Mucosa of stomach (tissue), 1 donor: ENCODE results near the gene ACOT9.
"Not testable (repeated sequence)": the region's sequence is repeated elsewhere in the genome, so short reads cannot be mapped to it uniquely, and the experiment has no call there.

Experiments used
- H3K27me3 ChIP-seq: one replicate; pipeline ENCODE4 v1.7.0; 2013; ENCODE audit warnings: mild to moderate bottlenecking, low read length; ENCODE audit not compliant: control insufficient read depth, insufficient read depth
- H3K36me3 ChIP-seq: one replicate; pipeline ENCODE4 v1.7.0; 2013; ENCODE audit warnings: low read length; ENCODE audit not compliant: control insufficient read depth, insufficient read depth
- H3K4me1 ChIP-seq: one replicate; pipeline ENCODE4 v1.7.0; 2013; ENCODE audit warnings: mild to moderate bottlenecking, low read length; ENCODE audit not compliant: control insufficient read depth, insufficient read depth
- H3K4me3 ChIP-seq: one replicate; pipeline ENCODE4 v1.7.0; 2013; ENCODE audit warnings: low read length
- H3K9ac ChIP-seq: one replicate; pipeline ENCODE4 v1.7.0; 2013; ENCODE audit warnings: mild to moderate bottlenecking, low read length, moderate library complexity
- H3K9me3 ChIP-seq: one replicate; pipeline ENCODE4 v1.7.0; 2013; ENCODE audit warnings: mild to moderate bottlenecking, low read length, moderate library complexity; ENCODE audit not compliant: control insufficient read depth
- donor health status: Pancreatic carcinoma.

Gene ACOT9

DNA sequence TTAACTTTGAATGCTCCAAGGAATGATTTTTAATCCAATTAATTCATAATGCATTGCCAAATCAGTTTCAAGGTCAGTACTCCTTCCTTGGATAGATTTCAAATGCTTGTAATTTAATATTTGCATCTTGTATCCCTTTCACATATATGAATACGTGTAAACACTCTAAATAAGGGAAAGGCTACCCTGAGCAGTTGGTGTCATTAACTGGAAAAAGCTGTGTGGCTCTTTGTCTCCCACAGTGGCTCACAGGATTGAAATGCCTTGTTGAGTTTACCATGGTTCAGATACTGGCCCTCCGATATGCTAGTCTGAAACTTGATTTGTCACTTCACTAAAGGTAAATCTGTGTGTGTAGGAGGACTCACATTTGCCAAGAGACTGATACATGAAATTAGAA, 16.7 kb upstream of the ACOT9 start:
- Histone ChIP-seq H3K4me3 (no peak overlapping the region), H3K36me3 (no peaks in the 10 kb centered on the region), H3K27me3 (no peaks in the 10 kb centered on the region), H3K9ac (no peak overlapping the region), H3K4me1 (no peaks in the 10 kb centered on the region), H3K9me3 (no peaks in the 10 kb centered on the region)

DNA sequence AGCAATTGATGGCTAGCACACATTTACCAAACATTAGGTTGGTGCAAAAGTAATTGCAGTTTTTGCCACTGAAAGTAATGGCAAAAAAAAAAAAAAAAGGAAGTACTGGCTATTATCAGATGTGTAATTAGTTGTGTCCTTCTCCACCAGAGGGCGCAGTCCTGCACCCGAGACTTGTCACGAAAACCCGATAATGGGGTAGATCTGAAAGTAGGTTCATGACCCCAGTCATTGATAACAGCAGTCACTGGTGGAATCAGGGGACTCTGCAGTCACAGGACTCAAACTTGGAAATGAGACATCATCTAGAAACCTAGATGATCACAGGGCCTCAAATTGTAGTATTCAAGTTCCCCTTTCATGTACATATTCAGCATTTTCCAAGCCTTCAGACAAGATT, 13.1 kb upstream of the ACOT9 start:
- no peak overlapping the region for H3K9ac ChIP-seq
- H3K9me3 ChIP-seq: no peaks in the 10 kb centered on the region
- no peaks in the 10 kb centered on the region for H3K27me3 ChIP-seq
- H3K36me3 ChIP-seq: no peaks in the 10 kb centered on the region
- no peak overlapping the region for H3K4me3 ChIP-seq
- H3K4me1 ChIP-seq: no peaks in the 10 kb centered on the region

DNA sequence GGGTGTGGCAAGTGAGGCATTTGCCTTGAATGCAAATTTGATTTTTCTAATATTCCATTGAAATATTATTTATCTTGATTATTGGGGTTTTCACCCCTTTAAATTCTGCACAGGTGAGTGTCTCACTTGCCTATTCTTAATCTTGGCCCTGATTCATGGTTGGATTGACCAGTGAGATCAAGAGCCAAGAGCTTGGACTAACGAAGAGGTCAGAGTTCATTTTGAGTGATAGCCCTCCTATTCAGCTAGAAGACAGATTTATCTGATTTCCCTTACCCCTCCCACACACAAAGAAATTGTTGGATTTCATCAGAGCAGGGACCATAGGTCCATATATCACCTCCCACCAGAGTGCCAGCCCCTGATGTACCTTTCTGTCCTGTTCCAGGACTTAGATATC, 11.6 kb upstream of the ACOT9 start:
- H3K4me1 ChIP-seq: no peaks in the 10 kb centered on the region
- no peaks in the 10 kb centered on the region for H3K36me3 ChIP-seq
- no peak overlapping the region for H3K9ac ChIP-seq
- no peaks in the 10 kb centered on the region for H3K27me3 ChIP-seq
- H3K4me3 ChIP-seq: no peak overlapping the region
- H3K9me3 ChIP-seq: no peaks in the 10 kb centered on the region

DNA sequence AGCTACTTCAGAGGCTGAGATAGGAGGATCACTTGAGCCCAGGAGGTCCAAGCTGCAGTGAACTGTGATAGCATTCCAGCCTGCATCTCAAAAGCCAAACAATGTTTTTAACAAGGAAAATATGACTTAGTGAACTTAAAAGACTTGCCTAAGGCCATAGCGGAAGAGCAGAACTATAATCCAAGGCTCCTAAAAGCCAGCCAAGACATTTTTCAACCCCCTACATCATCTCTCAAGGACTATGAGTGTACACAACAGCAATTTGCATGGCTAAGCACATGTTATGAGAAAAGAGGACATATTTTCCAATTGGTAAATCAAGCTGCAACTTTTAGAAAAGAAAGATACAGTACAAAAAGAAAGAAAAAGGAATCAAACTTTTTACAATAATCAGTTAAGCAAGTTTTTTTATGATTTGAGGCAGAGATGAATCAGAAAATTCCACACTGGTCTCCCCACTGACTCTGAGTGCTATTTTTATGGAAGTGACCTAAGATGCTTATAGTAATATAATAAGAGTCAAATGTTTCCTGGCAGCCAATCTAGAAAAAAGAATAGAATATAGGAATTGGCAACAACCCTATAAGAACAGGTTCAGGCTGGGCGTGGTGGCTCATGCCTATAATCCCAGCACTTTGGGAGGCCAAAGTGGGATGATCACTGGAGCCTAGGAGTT, 9.8 kb upstream of the ACOT9 start:
- no peak overlapping the region for H3K4me3 ChIP-seq
- H3K4me1 ChIP-seq: no peaks in the 10 kb centered on the region
- no peaks in the 10 kb centered on the region for H3K9me3 ChIP-seq

DNA sequence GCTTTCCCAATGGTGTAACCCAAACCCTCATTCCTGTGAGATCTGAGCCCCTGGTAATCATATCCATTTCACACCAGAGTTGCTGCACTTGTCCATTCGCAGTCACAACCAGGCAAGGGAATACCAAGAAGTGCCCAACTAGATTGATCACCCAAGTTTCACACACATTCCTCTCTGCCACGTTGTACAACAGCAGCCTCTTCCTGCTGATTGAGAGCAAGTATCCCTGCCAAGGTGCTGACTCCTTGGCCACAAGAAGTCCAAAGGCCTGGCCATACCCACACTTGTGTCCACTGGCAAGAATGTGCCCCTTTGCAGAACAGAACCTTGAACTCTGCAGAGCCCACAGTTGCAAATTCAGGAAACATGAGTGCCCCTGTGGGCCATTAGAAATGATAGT, 6.5 kb upstream of the ACOT9 start:
- H3K9me3 ChIP-seq: no peaks in the 10 kb centered on the region

More for the DNA sequence above, 9.8 kb upstream of the ACOT9 start:
- no peaks in the 10 kb centered on the region for H3K36me3 ChIP-seq
- no peaks in the 10 kb centered on the region for H3K27me3 ChIP-seq
- no peak overlapping the region for H3K9ac ChIP-seq

DNA sequence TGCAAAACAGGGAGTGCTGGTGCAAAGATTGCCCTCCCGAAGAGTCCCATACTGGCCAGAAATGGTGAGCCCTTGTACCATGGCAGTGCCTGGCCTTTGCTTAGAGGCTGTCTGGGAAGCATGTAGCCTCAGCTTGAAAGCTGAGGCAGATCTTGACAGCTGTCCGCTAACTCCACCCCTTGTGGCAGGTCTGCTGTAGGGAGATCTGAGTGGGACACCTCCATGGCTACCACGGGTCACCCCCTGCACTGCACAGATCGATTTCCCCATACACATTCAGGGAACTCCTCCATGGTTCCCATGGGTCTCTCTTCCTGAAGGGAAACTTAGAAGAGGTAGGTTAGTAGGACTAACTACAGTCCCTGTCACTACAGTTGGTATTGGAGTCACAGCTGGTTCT, 6.1 kb upstream of the ACOT9 start:
- Histone ChIP-seq H3K4me3 (no peak overlapping the region), H3K9me3 (no peaks in the 10 kb centered on the region), H3K27me3 (no peaks in the 10 kb centered on the region), H3K9ac (no peak overlapping the region), H3K36me3 (no peaks in the 10 kb centered on the region), H3K4me1 (no peaks in the 10 kb centered on the region)

More for the DNA sequence above, 6.5 kb upstream of the ACOT9 start:
- no peaks in the 10 kb centered on the region for H3K36me3 ChIP-seq
- H3K27me3 ChIP-seq: no peaks in the 10 kb centered on the region
- no peak overlapping the region for H3K4me3 ChIP-seq
- H3K4me1 ChIP-seq: no peaks in the 10 kb centered on the region
- H3K9ac ChIP-seq: no peak overlapping the region

DNA sequence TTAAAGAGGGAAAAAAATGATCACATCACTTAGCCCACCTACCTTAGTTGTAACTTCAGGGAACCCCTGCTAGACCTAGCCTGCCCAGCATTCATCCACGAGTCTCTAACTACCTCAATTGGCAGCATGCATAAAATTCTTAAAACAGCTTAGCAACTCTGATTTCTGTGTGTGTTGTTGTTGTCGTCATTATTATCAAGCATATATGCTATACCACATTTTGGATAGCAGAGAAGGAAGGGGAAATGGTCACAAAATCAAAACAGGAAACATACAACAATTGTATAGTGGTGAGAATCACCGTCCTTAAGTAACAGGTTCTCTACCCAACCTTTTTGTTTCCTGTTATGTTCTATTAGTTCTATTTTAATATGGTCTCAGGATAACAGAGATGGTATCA, 2.7 kb upstream of the ACOT9 start:
- H3K4me1 ChIP-seq: no peaks in the 10 kb centered on the region
- no peak overlapping the region for H3K9ac ChIP-seq
- H3K9me3 ChIP-seq: no peaks in the 10 kb centered on the region
- no peaks in the 10 kb centered on the region for H3K27me3 ChIP-seq
- no peaks in the 10 kb centered on the region for H3K36me3 ChIP-seq
- no peak overlapping the region for H3K4me3 ChIP-seq

DNA sequence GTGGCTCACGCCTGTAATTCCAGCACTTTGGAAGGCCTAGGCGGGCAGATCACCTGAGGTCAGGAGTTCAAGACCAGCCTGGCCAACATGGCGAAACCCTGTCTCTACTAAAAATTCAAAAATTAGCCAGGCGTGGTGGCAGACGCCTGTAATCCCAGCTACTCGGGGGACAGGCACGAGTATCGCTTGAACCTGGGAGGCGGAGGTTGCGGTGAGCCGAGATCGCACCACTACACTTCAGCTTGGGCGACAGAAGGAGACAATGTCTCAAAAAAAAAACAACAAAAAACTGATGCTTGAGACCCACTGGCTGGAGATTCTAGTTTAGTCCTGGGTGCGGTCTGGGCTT, 521 bp upstream of the ACOT9 start:
- H3K36me3 ChIP-seq, H3K9me3 ChIP-seq, H3K9ac ChIP-seq, H3K27me3 ChIP-seq, H3K4me3 ChIP-seq, H3K4me1 ChIP-seq: not testable (repeated sequence)

DNA sequence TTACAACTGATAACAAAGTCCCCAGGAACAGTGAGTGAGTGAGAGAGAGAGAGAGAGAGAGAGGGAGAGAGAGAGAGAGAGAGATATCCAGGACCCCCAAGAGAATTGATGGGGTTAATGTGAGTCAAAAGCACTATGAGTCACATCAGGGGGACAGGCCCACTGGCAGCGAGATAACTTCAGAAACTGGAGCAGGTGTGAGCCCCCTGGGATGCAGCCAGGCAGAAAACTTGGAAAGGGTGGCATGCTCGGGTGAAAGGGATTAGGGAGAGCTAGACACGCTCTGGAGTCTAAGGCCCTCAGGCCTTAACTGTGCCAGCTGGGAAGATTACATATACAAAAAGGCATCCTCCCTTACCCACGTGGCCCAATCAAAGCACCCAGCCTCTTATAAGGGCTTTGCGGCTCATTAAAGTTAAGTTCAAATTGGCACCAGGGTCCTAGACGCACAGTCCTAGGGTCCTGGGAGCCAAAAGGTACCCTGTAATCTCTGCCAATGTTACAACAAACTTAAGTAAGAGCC, 841 bp downstream of the ACOT9 start:
- Histone ChIP-seq H3K36me3 (no peaks in the 10 kb centered on the region), H3K9me3 (no peaks in the 10 kb centered on the region), H3K27me3 (no peaks in the 10 kb centered on the region), H3K4me3 (peak overlapping the region; percentile 43), H3K4me1 (no peaks in the 10 kb centered on the region), H3K9ac (peak overlapping the region; percentile 78)

DNA sequence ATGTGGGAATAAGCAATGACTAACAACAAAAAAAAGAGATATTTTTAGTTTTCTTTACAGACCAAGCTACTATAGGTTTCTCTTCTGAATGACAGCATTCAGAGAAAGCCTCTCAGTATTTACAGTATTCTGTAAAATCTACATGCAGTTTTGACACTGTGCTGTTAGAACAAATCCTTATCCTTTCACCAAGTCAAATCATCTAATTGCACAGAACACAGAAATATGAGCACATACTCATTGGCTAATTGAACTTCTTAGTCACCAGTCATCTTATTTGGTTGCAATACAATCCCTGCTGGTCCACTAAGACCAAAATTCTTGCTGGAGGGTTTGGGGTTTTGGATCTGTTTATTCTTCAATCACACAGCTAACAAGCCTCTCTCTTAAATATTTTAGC, 5.7 kb downstream of the ACOT9 start:
- Histone ChIP-seq H3K4me1 (no peaks in the 10 kb centered on the region), H3K9ac (no peak overlapping the region), H3K4me3 (no peak overlapping the region), H3K27me3 (no peaks in the 10 kb centered on the region), H3K9me3 (no peaks in the 10 kb centered on the region), H3K36me3 (no peaks in the 10 kb centered on the region)

DNA sequence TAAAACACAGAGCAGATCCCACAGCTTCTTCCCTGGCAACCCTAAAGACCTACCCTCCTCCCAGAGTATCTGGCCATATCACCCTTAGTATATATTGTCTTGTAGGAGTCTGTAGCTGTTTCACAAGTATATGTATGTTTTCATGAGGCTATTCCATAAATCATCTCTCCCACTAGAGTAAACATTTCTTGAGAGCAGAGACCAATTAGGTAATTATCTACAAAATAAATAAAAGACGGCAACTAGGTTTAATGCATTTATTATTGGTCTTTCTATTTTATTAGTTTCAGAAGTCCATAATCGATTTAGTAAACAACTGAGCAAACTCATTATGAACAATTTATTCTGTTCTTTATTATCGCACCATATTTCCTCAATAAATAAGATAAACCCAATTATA, 7.0 kb downstream of the ACOT9 start:
- no peaks in the 10 kb centered on the region for H3K36me3 ChIP-seq
- no peaks in the 10 kb centered on the region for H3K9me3 ChIP-seq
- no peak overlapping the region for H3K9ac ChIP-seq
- no peaks in the 10 kb centered on the region for H3K4me1 ChIP-seq
- no peaks in the 10 kb centered on the region for H3K27me3 ChIP-seq
- H3K4me3 ChIP-seq: no peak overlapping the region

DNA sequence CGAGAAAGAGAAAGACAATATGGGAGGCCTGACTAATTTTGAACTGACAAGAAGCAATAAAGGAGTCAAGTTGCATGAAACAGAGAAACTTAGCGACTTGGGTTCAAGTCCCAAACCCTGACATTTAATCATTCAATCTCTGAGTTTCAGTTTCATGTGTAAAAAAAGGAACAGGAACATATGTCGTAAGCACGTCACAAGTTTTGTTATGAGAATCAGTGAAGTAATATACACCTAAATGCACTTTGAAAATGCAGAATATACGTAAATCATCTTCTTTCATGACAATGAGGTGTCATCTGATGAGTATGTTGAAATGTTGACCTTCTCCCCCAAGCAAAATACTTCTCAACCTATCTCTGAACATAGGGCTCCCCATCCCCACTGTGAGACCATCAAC, 10.4 kb downstream of the ACOT9 start:
- Histone ChIP-seq H3K36me3 (no peaks in the 10 kb centered on the region), H3K9ac (no peak overlapping the region), H3K9me3 (no peaks in the 10 kb centered on the region), H3K27me3 (no peaks in the 10 kb centered on the region), H3K4me1 (no peaks in the 10 kb centered on the region), H3K4me3 (no peak overlapping the region)

DNA sequence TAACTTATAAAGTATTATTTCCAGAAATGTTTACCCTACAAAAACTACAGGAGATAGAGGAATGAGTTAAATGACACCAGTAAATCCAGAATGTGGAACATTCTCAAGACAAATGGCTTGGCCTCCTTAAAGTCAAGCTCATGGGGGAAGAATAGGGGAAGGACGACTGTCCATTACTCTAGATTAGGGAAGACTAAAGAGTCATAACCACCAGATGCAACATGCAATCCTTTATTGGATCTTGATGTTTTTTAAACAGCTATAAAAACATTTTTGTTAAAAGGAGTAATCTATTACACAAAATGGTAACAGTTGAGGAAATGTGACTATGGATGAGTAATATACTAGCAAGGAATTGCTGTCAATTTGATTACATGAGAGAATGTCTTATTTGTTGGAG, 11.1 kb downstream of the ACOT9 start:
- H3K36me3 ChIP-seq: no peaks in the 10 kb centered on the region

More for the DNA sequence above, 11.1 kb downstream of the ACOT9 start:
- Histone ChIP-seq H3K9ac (no peak overlapping the region), H3K9me3 (no peaks in the 10 kb centered on the region), H3K4me1 (no peaks in the 10 kb centered on the region), H3K4me3 (no peak overlapping the region), H3K27me3 (no peaks in the 10 kb centered on the region)
